Measurements from ENCODE around the gene CACNA2D2.

CACNA2D2 gene

DNA sequence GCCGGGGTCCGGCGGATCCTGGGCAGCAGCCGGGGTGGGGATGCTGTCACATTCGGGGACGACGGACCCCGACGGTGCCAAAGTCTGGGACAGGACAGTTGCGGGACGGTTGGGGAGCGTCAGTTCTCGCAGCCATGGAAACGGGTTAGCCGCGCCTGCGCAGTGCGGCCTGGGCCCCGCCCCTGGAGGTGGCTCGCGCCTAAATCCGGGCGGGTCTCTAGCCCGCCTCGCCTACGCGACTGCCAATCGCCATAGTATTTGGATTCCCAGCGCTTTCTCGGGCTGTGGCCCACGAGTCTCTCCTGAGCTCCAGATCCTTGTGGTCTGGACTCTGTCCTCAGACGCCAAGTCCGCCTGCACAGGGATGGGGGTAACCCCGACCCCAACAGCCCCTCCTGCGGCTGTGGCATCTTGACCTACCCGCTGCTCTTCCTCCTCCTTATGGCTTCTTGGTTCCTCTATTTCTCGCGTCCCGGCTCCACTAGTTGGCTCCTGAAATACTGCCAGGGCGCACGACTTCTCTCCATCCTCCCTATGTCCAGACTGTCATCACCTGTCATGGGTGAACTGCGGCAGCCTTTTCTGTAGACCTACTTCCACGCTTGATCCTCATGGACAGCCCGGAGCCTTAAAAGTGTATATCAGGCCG, 157.7 kb downstream of the CACNA2D2 start, which contains the start of gene ZMYND10:
TSS of gene ZMYND10 (minus strand) at position 147 of the 649 bp plus-strand sequence. CDS start 153 bp downstream, outside the sequence.
- peak; percentile 65 for DNase-seq (ENCODE audit: low read depth)

DNA sequence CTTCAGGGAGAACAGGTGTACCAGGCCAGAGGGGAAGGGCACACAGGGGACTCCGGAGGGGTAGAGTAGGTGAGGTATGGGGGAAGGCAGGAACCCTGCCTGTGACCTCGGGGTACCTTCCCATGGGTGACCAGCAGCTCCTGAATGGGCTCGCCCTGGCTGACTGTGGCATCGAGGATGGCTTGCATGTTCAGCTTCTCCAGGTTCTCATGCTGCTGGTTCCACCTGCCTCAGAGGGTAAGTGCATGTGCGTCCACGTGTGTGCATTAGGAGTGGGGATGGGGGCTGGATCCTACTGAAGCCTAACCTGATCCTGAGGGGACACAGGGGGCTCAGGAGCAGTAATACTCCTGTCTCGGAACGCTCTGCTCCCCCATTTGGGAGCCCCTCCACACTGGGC, 158.4 kb downstream of the CACNA2D2 start:
- DNase-seq (ENCODE audit: low read depth), result no peak

DNA sequence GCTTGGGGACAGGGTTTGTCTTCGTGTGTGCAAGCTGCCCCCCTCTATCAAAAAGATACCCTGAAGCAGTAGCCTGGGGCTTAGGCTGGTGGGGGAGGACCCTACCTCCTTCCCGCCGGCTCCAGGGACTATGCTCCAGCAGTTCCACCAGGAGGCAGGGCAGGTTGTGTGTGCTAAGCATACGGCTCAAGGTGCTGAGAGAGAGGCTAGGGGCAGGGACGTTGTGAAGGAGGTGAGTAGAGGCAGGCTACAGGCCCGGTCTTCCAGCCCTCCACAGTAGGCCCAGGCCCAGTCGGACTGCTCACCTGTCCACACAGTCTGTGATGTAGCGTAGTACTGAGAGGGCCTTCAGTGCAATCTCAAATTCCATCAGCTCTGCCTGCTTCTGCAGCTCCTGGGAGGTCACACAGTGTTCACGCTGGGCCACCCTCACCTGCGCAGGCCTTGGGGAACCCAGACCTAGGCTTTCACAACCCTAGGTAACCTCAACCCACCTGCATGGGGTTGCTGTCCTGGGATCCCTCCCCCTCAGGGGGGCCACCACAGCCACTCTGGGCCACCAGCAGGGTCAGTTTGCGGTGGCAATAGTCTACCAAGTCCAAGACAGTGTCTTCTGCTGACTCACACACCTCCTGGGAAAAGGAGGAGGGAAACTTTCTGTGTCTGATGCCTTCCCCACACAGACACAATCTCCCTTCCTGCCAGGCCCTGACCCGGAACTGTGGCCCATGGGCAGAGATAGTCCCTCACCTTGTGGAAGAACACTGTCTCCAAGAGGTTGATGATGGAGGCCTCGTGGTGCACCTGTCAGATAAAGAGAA, 160.4 kb downstream of the CACNA2D2 start:
- no peak for DNase-seq (ENCODE audit: low read depth)

DNA sequence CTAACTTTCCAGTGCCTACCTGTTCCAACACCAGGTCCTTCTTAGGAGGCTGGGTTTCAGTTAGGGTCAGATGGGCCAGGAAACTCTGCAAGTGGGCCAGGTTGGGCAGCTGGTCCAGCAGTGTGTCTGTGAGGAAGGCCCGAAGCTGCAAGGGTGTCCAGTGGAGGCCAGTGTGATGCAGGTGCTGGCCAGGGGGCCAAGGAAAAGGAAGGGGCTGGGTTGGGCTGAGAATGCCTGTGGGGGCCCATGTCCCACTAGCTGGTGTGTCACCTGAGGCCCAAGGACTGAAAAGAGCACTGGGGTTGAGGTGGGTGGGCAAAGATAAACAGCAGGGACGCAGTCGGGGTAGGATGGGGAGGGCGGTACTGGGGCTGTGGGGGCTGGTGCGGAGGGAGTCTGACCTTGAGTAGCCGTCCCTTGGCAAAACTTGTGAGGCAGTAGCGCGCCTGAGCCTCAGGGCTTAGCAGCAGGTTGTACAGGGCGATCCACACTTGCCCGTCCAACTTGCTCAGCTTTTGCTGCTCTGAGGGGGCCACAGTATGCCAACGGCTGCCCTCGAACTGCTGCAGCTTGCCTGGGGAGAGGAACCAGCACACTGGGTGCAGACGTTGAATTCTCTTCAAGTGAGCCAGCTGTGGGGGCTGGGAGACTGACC, 161.3 kb downstream of the CACNA2D2 start:
- no peak for DNase-seq (ENCODE audit: low read depth)

DNA sequence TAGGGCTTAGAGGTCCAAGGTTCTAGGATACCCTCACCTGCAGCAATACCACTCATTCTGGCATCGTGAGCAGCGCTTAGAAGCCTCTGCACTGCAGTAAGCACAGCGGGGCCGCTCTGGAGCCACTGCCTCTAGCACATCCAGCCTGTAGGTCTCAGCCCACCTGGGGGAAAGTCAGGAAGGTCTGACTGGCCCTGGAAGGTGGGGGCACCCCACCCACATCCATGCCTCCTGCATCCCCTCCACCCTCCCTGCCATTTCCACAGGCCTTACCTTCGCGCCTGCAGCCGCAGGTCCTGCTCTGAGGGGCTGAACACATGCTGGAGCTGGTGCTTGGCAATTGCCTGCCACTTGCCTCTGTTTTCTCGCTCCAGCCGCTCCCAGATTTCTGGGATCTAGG, 161.9 kb downstream of the CACNA2D2 start:
- no peak for DNase-seq (ENCODE audit: low read depth)

DNA sequence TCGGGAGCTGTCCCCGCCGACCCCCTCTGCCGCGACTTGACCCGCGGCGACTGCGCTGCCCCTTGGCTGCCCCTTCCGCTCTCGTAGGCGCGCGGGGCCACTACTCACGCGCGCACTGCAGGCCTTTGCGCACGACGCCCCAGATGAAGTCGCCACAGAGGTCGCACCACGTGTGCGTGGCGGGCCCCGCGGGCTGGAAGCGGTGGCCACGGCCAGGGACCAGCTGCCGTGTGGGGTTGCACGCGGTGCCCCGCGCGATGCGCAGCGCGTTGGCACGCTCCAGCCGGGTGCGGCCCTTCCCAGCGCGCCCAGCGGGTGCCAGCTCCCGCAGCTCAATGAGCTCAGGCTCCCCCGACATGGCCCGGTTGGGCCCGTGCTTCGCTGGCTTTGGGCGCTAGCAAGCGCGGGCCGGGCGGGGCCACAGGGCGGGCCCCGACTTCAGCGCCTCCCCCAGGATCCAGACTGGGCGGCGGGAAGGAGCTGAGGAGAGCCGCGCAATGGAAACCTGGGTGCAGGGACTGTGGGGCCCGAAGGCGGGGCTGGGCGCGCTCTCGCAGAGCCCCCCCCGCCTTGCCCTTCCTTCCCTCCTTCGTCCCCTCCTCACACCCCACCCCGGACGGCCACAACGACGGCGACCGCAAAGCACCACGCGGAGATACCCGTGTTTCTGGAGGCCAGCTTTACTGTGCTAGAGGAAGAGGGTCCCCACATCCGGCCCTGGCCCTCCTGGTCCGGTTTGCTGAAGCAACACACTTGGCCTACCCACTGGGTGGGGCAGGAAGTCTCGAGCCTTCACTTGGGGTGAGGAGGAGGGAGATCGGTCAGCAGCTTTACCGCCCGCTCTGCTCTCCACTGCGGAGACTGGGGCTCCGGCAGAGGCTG, 162.7 kb downstream of the CACNA2D2 start, which contains the start of gene RASSF1:
TSS of gene RASSF1 (minus strand) at position 389 of the 882 bp plus-strand sequence. CDS start at position 358, 31 bp downstream.
- peak; percentile 49 for DNase-seq (ENCODE audit: low read depth)

DNA sequence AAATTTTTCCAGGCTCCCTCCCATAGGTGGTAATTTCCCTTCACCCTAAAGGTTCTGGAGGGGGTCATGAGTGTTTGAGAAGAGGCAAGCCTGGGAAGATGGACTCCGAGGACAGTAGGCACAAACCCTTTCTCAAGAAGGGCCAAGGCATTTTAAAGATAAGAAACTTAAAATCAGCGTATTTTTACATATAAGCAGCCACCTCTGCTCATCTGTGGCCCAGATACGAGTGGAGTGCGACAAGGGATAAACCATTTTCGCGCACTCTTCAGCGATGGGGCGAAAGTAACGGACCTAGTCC, 163.3 kb downstream of the CACNA2D2 start:
- DNase-seq (ENCODE audit: low read depth), result no peak

DNA sequence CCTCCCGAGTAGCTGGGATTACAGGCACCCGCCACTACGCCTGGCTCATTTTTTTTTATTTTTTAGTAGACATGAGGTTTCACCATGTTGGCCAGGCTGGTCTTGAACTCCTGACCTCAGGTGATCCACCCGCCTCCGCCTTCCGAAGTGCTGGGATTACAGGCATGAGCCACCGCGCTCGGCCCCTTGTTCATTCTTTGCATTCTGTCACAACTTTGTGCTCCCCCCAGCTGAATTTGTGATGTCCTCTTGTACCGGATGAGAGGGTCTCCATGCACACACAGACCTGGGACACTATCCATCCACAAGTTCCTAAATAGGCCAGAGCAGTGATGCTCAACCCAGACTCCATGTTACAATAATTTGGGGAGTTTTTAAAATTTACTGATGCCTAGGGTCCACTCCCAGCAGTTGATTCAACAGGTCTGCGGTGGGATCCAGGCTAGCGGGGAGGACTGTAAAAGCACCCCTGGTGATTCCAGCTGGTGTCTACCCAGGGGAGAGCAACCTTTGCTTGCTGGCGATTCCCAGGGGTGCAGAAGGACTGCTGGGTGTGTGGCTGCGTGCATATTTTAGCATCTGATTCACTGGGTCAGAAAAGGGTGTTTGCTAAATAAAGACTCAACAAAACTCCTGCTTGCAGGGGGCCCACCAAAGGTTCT, 163.8 kb downstream of the CACNA2D2 start:
- DNase-seq (ENCODE audit: low read depth), result no peak

DNA sequence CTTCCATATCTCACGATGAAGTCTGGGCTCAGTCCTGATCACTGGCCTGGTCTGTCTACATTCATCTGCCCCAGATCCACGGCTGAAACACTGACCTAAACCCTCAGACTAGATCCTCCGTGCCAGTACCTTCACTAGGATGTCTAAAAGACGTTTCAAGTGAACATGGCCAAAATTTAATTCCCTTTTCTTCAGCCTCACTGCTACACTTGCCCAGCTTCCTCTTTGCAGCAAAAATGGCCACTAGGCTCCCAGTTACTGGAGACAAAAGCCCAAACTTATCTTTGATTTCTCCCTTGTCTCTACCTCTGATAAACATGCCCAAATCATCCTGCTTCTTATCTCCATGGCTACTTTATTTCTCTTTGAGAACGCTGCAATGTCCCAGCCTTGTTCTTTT, 164.5 kb downstream of the CACNA2D2 start:
- DNase-seq (ENCODE audit: low read depth), result no peak

DNA sequence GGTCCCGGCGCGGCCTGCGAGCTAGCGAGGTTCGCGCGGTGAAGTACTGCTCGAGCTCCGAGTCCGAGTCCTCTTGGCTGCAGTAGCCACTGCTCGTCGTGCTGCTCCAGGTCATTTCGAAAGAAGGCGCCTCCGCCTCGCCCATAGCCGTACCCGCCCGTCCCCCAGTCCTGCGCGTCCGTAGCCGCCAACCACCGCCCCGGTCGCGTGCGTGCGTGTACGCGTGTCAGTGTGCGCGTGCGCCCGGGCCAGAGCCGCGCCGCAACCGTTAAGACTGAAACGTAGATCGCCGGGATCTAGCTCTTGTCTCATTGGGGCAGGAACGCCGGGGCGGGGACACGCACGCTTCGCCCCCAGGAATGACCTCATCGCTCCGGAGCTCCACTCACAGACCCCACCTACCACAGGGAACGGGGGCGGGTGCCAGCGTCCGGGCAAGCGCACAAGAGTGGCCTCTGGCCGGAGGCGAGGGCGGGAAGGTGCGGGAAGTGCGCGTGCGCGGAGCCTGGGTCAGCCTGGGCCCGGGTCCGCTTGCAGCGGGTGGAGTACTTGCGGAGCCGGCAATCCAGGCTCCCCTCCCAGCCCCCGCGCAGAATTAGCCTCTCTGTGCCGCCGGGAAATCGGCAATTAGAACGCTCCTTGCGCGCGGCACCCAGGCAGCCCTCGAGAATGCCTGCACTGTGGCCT, 166.1 kb downstream of the CACNA2D2 start:
- peak; percentile 91 for DNase-seq (ENCODE audit: low read depth)

DNA sequence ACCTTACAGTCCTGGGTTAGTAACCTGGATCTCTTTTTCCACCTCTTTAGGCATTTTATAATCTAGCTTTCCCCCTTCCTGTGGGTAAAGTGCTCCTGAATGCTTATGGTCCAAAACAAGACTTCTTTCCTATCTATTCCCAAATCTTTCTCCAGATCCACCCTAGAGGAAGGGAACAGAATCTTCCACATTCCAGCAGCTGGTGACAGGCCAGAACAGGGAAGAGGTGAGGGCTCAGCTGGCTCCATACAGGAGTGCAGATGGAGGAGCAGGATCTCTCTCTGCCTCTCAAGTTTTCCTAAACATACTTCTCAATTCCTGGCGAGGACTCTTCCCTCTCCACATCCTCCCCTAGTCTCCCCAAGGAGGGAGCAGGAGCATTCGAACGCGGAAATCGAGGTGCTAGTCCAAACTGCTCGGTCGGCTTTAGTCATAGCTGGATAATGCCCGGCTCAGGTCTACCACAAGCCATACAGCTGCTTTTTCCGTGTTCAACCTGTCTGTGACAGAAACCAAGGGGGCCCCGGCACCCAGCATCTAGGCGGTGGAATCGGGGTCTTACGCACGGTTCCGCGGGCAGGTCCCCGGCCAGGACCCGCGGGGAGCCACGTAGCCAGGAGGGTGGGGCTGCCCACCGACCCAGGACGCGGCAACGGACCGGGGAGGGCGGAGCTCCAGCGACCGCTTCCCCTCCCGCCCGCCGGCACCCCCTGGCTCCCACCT, 166.8 kb downstream of the CACNA2D2 start:
- no peak for DNase-seq (ENCODE audit: low read depth)

DNA sequence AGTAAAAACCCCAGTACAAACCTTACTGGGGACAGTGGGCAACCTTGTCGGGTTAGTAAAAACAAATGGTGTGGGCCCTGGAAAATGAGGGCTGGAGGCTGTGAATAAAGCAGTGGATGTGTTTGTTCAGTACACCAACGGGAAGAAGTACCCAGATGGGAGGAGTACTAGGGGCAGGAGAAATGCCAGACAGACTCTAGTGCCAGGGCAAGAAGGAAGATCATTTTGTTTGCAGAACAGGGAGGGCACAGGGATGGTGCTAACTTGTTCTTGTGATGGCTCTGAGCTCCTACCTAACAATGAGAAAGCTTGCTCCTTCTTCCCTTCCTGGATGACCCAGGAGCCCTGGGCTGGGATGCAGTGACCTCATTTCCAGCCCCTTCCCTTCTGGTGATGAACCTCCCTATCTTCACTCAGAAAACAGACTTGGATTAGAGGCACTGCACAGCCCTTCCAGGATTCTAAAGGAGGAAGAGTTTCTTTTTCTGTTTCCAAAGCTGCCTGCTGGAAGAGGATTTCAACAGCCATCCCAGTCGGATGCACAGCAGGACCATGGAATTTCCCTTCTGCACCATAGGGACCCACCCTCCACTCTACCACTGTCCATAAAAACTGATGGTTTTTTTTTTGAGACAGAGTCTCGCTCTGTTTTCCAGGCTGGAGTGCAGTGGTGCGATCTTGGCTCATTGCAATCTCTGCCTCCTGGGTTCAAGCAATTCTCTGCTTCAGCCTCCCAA, 168.9 kb downstream of the CACNA2D2 start:
- DNase-seq (ENCODE audit: low read depth), result no peak

DNA sequence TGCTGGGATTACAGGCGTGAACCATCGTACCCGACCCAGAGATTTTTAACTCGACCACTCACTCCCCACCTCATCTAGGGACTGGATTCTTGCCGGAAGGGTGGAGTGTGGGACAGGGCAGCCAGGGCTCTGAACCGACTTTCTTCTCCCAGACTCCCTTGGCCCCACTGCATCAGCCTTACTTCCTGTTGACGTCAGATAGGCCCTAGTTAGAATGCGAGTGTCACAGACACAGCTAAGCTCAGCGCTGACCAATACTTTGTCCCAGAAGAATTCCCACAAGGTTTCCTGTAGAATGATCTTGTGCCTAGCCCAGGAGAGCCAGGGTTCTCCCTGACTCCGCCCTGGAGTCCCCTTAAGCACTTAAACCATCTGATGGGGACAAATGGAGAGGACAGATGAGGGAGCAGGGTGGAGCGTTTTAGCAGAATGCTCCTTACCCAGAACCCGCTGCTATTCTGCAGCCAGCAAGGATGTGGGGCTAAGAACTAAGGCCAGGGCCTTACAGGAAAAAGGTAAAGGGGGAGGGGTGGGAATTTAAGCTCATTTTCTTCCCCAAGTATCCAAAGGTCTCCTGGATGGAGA, 169.6 kb downstream of the CACNA2D2 start:
- no peak for DNase-seq (ENCODE audit: low read depth)

DNA sequence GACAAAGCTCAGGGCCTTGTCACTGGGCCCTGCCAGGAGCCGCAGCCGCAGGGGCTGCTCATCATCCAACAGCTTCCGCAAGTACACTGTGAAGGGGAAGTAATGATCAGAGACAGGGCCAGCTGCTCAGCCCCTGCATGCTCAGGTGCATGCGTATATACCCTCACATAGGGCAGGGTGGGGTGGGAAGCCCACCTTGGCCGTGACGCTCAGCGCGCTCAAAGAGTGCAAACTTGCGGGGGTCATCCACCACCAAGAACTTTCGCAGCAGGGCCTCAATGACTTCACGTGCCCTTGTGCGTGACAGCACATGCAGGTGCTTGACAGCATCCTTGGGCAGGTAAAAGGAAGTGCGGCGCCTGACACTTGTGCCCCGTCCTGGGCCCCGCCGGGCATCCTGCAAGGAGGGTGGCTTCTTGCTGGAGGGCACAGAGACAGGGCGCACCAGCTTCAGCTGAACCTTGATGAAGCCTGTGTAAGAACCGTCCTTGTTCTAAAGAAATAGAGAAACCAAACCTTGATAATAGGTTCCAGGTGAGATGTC, 172.0 kb downstream of the CACNA2D2 start:
- no peak for DNase-seq (ENCODE audit: low read depth)

DNA sequence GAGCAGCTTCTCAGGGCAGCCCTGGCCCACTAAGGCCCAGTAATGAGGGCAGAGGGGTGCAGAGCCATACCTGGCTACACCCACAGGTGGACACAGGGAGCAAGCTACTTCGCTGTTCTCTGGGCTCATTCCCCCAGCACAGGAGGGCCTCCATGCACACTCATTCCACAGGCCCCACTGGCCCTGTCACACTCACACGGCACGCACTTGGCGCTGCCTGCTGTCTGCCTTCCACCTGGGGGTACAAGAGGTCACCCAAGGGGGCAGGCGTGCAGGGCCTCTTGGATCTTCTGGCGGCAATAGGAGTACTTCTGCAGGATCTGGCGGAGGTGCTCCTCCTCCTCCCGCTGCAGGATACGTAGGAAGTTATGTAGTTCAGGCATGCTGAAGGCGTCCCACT, 173.1 kb downstream of the CACNA2D2 start:
- DNase-seq (ENCODE audit: low read depth), result no peak

DNA sequence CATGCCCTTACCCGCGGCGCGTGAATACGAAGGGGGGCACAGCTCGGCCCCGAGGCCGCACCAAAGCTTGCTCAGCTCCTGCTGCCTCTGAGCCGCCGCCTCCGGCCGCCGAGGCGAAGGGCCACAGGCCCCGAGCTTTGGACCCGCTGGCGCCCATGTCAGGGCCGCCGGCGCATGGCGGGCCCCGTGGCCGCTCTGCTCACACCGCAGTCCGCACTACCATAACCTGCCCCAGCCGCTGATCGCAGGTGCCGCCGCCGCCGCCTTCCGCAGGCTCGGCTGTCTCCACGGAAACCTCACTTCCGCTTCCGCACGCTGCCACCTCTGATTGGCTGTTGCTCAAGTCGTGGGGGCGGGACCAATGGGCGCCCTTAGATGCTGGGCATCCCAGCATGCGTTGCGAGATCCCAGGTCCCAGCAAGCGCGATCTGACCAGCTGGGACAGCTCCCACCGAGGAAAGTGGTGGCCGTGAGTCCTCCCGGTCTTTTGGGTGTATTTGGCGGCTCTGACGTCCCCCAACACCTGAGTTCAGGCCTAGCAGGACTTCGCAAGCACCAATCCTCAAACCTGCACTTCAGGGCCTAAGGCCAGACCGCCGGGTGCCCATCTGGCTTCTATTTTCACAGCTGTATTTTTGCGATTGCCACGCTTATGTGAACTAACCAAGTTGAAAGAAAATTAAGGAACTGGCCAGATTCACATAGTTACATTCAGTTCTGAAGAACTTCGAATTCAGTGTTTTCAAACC, 175.3 kb downstream of the CACNA2D2 start, which contains the start of gene TUSC2:
TSS of gene TUSC2 (minus strand) at position 281 of the 749 bp plus-strand sequence. CDS start at position 157, 124 bp downstream.
- peak; percentile 89 for DNase-seq (ENCODE audit: low read depth)

DNA sequence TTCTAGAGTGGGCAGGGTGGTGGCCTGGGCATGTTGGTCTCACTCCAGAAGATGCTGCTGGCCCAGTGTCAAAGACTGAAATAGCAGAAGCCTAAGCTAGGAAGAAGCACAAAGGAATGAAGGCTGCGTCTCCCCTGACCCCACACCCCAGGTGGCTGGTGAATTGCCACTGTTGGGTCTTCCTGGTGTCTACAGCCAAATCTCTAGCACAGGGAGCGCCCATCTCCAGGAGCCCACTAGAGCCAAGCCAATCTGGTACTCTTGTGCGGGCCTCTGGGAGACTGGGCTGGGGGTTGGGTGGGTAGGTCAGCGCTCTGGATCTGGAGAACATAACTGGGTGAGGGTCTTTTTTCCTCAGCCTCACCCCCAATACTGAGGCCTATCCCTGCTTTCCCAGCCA, 176.3 kb downstream of the CACNA2D2 start:
- DNase-seq (ENCODE audit: low read depth), result no peak

DNA sequence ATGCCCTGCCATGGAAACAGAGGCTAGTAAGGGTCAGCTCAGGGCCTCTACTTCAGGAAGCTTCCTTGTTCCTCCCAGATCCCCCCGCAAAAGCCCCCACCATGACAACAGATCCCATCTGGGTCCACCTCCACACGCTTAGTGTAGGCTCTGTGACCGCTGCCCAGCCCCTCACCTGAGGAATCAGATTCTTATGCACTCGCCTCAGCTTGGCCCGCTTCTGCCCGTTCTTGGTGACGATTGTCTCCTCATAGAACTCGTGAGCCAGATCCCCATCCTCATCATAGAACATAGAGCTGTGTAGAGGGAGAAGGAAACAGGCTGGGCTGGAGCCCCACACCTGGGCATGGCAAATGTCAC, 177.3 kb downstream of the CACNA2D2 start:
- DNase-seq (ENCODE audit: low read depth), result no peak
